LHCN-M2 (cell line): ENCODE data around the gene DNAJA4. TPM values are rescaled to one million over a fixed set of nuclear protein-coding genes. Genes with fewer than 3 reads are reported as not detected.
A peak's percentile ranks its signal among the peaks of the same experiment; 100 is the strongest.

Experiments
- DNase-seq: peaks from one replicate; pipeline ENCODE4 v3.0.0-alpha.2; 2012; ENCODE audit warnings: low read depth
- polyA plus RNA-seq: library from polyadenylated mRNA; unstranded; fragments of >200 nt; gene quantifications from one replicate; pipeline ENCODE4 v1.2.1, GENCODE V29; 2012; ENCODE audit warnings: missing spikeins
- total RNA-seq: library from RNA; depleted of rRNA; stranded (reverse); fragments of >200 nt; gene quantifications from 2 replicates; pipeline ENCODE4 v1.2.3, GENCODE V29; 2014; rRNA removed

DNAJA4 gene
- not detected in 2 replicates for total RNA-seq
- polyA plus RNA-seq, result 0.22 TPM

DNA sequence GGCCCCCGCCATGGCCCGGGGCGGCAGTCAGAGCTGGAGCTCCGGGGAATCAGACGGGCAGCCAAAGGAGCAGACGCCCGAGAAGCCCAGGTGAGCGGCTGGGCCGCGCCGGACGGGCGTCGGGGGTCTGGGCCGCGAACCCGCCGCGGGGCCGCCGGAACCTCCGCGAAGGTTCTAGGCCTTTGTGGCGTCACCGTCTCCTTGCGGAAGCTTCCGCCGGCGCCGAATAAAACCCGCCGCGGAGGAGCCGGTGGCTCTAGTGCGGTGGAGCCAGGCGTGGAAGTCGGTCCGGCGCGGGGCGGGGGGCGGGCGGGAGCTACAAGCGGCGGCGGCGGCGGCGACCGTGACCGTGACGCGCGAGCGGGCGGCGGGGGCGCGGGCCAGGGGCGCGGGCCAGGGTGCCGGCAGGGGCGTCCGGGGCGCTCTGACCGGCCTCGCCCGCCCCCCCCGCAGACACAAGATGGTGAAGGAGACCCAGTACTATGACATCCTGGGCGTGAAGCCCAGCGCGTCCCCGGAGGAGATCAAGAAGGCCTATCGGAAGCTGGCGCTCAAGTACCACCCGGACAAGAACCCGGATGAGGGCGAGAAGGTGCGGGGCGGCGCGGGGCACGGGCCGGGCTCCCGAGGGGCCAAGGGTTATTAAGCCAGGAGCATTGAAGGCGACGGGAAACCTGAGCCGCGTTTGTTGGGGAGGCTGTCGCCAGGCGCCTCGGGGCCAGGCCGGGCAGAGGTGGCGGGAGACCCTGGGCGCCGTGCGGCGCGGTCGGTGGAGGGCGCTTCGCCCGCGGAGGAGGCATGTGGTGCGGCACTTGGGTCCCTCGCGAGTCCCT lies at the start of gene DNAJA4:
TSS of gene DNAJA4 (plus strand) at position 259 of the 833 bp plus-strand sequence. CDS start at position 461, 202 bp downstream.
- DNase-seq, result no peak

DNA sequence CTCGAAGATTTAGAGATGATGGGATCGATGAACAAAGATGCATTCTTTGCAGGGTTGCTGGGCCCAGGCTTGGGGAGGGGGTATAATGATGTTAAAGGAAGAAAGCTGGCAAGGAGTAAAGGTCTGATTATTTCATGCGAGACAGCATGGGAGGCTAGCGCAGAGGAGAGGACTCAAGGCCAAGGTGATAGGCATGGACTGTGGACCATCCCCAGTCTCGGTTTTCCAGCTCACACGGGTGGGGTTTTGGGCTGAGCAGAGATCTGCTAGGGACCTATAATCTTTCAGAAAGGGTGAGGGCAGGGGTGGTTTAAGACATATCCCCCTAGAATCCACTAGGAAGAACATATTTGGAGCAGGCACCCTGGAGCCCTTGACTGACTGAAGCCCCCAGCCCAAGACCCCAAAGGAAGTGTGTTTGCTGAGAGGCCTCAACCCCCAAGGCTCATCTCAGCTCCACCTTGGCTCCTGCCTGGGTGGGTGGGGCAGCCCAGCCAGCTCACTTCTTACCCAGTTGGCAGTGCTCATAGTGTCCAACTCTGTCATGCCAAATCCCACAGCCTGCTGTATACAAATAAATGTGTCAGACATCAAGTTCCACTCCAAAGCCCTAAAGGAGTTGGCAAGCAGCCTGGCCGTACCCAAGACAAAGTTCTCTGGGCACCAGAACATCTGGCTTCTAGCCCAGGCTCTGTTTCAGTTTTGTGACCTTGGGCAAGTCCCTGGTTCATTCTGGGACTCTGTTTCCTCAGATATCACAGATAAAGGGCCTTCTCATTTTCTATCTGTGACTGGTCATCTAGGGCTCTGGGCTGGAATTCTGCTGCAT lies 47.9 kb upstream of the DNAJA4 start:
- DNase-seq, result peak; percentile 15

DNA sequence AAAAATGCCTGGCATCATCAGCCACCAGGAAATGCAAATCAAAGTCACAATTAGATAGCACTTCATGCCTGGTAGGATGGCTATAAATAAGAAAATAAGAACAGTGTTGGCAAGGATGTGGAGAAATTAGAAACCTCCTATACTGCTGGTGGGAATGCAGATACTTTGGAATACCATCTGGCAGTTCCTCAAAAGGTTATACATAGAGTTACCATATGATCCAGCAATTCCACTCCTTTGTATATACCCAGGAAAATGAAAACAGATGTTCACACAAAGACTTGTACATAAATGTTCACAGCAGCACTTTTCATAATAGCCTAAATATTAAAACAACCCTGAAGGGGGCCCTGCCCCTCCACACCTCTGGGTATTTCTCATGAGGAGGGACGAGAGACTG lies 43.6 kb upstream of the DNAJA4 start:
- DNase-seq, result no peak

DNA sequence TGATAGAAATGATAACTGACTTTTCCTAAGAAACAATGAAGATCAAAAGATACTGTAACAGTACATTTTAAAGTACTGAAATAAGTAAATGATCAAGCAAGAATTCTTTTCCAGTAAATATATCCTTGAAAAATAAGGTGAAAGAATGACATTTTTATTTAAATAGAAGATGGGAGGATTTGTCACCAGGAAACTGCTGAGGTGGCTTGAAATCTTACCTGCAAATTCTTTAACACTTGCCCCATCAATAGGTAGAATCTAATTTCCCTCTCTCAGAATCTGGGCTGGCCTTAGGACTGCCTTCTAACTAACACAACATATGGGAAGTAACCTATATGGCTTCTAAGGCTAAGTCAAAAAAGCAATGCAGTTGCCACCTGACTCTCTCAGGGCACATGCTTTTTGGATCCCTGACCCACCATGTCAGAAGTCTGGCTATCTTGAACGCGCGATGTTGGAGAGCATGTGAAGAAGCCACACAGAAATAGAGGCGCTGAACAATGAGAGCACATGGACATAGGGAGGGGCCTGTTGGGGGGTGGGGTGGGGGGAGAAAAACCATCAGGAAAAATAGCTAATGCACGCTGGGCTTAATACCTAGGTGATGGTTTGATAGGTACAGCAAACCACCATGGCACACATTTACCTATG lies 41.5 kb upstream of the DNAJA4 start:
- no peak for DNase-seq

DNA sequence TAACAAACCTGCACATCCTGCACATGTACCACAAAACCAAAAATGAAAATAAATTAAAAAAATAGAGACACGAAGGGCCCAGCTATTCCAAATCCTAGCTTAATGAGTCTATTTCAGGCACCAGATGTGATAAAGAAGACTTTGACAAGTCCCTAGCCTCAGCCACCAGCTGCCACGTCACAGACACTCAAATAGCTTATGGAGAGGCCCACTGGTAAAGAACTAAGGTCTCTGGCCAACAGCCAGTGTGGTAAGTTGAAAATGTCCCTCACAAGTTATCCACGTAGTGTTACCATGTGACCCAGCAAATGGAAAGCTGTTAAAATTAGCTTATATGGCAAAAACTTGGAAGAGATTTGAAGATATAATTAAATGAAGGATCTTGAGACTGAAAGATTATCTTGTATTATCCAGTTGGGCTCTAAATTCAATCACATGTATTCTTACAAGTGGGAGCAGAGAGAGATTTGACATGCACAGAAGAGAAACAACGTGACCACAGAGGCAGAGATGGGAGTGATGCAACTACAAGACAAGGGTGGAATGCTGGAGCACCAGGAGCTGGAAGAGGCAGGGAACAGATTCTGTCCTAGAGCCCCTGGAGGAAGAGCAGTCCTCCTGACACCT lies 40.9 kb upstream of the DNAJA4 start:
- DNase-seq, result no peak

DNA sequence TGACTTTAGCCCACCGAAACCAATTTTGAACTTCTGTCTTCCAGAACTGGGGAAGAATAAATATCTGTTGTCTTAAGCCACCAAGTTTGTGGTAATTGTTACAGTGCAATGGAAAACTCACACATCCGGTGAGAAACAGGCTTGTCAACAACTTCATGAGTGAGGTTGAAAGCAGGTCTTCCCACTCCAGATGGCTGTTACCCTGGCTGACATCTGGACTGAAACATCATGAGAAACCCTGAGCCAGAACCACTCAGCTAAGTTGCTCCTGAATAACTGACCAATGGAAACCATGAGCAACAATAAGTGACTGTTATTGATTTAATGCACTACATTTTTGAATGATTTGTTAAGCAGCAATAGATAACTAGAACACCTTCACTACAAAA lies 40.3 kb upstream of the DNAJA4 start:
- DNase-seq, result no peak

DNA sequence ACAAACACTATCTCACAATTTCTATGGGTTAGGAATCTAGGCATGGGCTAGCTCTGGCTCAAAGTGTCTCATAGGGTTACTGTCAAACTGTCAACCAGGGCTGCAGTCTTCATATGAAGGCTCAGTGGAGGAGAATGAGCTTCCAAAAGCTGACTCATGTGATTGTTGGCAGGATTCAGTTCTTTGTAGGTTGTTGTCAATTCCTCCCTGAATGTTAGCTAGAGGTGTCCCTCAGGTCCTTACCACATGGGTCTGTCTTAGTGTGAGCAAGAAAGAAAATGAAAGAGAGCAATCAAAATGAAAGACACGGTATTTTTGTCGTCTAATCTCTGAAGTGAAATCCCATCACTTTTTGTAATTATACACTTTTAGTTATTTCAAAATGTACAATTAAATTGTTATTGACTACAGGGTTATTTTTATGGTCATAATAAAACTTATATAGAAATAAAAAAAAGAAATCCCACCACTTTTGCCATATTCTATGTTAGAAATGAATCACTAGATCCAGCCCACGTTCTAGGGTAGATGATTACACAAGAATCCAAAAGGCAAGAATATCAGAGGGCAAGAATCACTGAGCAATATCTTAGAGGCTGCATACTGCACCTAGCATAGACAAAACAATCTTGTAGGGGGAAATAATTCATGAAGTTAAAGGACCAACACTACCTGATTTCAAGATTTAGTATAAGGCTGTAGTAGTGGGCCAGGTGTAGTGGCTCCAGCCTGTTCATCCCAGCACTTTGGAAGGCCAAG lies 38.4 kb upstream of the DNAJA4 start:
- no peak for DNase-seq

DNA sequence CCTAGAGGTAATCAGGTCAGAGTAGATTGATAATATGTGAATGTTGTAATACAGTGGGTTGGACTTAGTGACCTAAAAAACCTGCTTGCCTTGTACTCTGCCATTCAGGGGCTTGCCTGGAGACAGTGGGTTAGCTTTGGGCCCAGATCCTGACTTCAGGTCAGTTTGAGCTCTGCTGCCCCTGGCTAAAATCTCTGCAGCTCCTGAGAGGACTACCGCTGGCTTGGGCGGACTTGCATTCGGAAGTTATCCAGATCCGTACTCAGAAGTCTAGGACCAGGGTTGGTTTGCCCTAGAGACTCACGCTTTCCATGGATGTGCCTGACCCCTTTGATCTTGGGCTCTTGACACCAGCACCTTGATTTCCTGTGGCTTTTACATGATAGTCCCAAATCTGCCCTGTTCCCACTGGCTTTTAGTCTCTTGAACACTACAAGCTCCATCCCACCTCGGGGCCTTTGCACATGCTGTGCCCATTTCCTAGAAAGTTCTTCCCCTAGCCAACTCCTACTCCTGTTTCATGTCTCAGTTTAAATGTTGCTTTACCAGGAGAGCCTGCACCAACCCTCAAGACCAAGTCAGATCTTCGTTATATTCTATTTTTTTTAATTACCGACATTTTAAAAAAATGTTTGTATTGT lies 35.9 kb upstream of the DNAJA4 start:
- no peak for DNase-seq

DNA sequence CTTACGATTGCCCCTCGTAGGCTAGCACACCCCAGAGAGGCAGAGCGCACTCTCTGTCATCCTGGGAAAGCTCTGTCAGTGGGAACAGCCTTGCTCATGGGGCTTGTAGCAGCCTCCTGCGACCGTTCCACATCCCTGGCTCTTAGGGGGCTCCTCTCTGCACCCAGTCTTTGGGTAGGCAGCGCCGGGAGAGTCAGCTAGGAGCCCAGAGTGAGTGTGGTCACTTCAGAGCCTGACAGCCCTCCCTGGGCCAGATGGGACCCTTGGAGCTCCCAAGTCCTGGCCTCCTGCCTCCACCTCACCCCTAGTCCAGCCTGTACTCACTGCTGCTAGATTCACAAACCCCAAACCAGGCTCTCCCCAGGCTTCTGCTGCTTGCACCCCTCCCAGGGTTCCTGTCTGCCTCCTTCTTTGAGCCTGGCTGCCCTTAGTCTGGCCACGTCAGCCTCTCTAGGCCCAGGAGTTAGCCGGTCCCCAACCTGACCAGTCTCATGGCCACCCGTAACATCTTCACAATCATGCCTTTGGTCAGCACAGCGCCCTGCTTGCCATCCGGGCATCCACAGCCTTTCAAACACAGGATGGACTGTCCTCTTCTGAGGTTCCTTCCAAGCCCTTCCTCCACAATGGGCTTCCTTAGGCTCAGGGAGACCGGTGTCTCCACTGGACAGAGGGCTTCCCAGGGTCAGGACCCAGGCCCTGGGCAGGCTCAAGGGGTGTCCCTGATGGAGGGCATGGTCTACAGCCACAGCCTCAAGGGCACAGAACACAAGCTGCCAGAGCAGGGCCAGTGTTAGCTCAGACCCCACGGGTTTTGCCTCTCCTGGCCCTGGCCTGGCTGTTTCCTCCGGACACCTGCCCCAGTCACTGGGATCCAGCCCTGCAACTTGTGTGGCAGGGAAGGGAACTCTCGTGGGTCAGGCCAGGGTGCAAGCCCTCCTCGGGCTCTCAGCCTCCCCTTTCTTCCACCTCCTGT lies 34.6 kb upstream of the DNAJA4 start:
- no peak for DNase-seq

DNA sequence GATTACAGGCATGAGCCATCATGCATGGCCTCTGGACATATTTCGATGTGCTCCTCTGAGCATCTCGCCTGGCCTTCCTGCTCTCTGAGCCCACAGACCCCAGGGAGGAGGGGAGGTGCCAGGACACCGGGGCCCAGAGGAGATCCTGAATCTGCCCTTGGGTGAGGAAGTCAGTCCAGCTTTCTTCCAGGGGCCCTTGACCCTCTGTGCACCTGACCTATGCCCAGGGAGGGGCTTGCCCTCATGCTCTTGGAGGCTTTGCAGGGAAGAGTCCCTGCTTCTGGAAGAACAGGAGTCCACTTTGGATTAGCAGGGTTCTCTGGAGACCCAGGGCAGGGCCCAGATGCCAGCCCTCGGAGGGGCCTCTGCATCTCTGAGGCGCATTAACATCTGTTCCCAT lies 31.4 kb upstream of the DNAJA4 start:
- DNase-seq, result no peak

DNA sequence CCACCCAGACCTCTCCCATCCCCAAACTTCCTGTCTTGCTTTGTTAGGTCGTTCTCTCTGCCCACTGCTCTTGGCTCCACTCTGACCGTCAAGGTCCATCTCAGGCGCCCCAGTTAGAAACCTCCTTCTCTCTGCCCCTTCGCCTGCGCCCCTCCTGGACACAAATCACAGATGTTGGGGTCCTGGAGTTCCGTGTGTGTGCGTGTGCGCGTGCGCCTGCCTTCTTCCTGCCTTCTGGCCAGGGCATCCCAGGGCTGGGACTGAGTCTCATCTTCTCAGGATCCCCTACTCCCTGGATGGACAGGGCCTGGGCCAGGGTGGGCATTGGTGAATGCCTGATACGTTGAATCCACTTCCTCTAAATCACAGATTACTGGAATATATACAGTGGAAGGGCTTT lies 30.9 kb upstream of the DNAJA4 start:
- no peak for DNase-seq

DNA sequence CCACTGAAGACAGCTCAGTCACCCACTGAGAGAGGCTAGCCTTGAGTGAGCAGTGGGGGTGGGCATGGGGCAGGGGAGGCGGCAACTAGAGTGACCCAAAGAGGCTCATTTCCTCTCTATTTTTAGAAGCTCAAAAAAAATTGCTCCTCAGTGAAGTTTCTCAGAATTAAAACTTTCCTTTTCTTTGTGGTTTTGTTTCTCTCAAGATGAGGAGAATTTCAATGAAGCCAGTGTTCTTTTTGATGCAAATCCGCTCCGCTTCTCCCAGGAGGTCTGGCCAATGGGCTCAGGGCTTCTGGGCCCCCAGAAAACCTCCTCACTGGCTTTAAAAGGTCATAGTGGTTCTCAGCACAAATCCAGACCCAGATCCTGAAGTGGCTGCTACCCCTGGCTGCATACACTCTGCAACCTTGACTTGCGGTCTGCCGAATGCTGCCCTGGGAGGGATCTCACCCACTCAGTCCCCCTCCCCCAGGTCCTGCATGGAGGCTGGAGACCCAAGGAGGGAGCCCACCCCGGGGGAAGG lies 29.8 kb upstream of the DNAJA4 start, which contains the start of gene ACSBG1:
TSS of gene ACSBG1 (minus strand) at position 51 of the 526 bp plus-strand sequence. CDS start 64 bp downstream, outside the sequence.
- DNase-seq, result no peak

DNA sequence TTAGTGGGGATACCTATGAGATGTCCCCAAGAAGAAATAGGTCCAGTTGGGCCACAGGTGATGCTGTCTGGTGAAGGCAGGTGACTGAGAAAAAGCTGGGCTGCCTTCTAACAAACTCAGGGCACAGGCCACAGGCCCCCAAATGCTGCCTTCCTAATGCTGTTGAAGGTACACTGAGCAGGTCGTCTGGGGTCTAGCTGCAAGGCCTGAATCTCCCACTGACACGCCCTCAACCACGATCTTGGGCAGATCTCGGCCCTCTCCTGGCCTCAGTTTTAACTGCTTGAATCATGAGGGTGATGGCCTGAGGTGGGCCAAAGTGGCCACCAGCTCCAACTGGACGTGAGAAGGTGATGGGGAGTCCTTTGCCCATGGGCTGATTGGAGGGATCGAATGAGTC lies 27.9 kb upstream of the DNAJA4 start:
- no peak for DNase-seq

DNA sequence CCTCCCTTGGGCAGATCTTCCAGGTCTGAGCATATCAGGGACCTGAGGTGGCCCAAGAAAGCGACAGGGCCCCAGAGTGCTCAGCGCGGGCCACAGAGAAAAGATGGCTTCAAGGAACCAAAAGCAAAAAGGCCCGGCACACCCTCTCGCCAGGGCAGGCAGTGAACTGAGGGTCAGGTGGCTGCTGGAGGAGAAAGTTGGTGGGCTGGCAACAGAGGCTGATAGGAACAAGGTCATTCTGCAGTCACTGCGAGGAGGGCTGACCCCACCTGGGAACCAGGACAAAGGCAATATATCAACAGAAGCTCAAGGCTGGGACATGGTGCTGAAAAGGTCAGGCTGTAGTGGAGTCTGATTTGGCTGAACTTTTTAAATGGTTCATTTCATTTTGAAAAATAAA lies 27.2 kb upstream of the DNAJA4 start:
- DNase-seq, result no peak

DNA sequence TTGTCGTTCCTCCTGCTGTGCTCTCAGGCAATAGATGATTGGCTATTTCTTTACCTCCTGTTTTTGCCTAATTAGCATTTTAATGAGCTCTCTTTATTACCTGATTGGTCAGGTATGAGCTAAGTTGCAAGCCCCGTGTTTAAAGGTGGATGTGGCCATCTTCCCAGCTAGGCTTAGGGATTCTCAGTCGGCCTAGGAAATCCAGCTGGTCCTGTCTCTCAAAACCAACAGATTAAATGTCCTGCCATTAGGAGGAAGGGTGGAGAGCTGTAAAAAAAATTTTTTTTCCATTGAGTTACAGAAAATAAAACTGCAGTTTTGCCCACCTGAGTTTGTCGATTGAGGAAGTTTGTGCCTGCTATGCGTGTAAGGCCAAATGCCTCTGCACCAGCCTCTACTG lies 24.6 kb upstream of the DNAJA4 start:
- peak; percentile 13 for DNase-seq

DNA sequence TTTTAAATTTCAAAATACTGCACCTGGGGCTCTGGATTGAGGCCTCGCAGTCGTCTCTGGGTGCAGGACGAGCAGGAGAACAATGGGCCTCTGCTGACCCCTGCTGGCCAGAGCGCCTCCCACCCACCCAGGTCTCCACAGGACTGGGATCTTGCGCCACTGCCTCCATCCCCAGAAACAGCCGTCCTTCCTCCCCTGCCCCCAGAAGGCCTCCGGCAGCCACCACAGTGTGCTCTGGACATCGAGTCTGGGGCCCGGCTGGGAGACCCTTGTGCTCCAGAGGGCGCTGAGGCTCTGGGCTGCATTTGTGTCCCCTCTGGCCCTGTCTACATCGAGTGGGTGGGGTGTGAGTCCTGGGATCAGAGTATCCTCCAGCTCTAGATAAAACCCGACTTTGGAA lies 23.3 kb upstream of the DNAJA4 start:
- peak; percentile 62 for DNase-seq

DNA sequence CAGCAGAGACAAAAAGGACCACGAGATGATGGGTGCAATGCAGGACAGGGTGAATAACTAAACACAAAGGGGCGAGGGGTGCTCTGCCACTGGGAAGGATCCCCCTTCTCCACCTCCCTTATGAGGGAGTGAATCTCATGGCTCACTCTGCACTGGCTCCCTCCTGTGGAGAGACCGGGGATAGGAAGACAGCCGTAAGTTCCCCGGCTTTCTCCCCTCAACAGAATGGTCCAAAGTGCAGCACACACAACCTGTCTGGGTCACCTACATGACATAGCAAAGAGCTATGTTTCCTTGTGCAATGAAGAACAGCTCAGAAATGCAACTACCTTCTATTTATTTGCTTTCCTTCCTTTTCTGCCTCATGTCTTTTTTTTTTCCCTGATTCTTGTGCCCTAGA lies 22.2 kb upstream of the DNAJA4 start:
- DNase-seq, result no peak

DNA sequence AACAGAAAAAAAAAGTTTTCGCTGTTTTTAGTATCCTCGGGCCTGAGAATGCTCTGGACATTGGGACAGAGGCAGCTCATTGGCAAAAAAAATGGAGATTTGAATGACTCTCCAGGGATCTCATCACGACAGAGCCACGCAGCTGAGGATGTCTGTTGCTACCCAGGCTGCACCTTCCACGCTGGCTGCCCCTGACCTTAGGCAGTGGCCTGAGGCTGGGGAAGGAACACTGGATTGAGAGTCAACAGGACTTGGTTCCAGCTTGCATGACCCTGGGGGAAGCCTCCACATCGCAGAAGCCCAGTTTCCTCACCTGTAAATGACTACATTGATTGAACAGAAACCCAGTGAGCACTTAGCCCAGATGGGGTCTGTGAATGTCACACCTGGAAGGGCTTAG lies 21.3 kb upstream of the DNAJA4 start:
- no peak for DNase-seq

DNA sequence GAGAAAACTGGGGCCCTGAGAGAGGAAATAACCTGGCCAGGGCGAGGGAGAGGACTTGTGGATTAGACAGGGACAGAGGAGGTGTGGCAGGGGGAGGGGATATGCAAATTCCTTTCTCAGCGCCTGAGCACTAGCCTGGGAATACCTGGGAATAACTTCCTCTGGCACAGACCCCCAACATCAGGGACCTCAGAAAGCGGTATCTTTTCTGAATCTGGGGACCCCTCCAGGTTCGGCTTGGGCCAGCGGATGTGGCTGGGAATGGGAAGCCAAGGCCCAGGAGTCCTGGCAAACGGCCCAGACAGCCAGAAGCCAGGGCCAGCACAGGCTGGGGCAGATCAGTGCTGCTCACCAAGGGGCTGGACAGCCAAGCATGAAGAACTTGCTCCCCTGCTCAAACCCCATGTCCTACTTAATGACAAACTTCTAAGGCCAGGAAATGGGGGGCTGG lies 20.8 kb upstream of the DNAJA4 start:
- DNase-seq, result no peak
